Tibial nerve (tissue), 3 donors: ENCODE measurements around the gene LEF1.

Source experiments
- POLR2A ChIP-seq, 2 donors: fragments of 450-650 bp; IDR thresholded peaks; one replicate each; pipeline ENCODE4 v1.6.1; 2017; ENCODE audit warnings: antibody characterized with exemption in 2 of 2, mild to moderate bottlenecking in 2 of 2, moderate library complexity in 2 of 2
- TF ChIP-seq, protein P1 (sequence below), 5 experiments: fragments of 200-600 bp in 3 of 5; fragments of 450-650 bp in 2 of 5; sonication (generic) in 3 of 5; IDR thresholded peaks; one replicate each; pipeline ENCODE4 v1.5.1; 2016 to 2019; ENCODE audit warnings: antibody characterized with exemption in 5 of 5, mild to moderate bottlenecking in 3 of 5, moderate library complexity in 2 of 5

DNA sequence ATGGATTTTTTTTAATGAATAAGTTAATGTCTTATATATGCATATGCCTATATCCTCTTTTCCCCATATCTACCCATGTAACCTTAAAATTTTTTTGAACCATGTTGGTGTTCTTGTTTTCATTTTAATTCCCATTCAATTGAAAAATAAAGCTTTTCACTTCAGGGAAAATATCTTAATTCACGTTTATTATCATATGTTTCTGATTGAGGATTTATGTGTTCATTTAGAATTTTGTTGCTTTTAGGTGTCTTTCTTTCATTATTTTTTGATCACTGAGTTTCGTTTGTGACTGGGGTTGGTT is 149.9 kb downstream of the LEF1 start:
- TF ChIP-seq, protein P1, sequence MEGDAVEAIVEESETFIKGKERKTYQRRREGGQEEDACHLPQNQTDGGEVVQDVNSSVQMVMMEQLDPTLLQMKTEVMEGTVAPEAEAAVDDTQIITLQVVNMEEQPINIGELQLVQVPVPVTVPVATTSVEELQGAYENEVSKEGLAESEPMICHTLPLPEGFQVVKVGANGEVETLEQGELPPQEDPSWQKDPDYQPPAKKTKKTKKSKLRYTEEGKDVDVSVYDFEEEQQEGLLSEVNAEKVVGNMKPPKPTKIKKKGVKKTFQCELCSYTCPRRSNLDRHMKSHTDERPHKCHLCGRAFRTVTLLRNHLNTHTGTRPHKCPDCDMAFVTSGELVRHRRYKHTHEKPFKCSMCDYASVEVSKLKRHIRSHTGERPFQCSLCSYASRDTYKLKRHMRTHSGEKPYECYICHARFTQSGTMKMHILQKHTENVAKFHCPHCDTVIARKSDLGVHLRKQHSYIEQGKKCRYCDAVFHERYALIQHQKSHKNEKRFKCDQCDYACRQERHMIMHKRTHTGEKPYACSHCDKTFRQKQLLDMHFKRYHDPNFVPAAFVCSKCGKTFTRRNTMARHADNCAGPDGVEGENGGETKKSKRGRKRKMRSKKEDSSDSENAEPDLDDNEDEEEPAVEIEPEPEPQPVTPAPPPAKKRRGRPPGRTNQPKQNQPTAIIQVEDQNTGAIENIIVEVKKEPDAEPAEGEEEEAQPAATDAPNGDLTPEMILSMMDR (IDR thresholded peaks at IDR 0.05), result no peak
- TF ChIP-seq POLR2A (IDR thresholded peaks at IDR 0.05), result no peak
